ENCODE measurements around the gene DNAJC5G. TPM values are rescaled to one million over a fixed set of nuclear protein-coding genes. Genes with fewer than 3 reads are reported as not detected.
"Not testable (repeated sequence)": the region's sequence is repeated elsewhere in the genome, so short reads cannot be mapped to it uniquely, and the experiment has no call there.

The DNAJC5G gene
- total RNA-seq, 1 donor from 2014 or later = not detected

- Mint-ChIP-seq H3K27ac (peak within 1 kb of the TSS; percentile 63), H3K36me3 (ENCODE audit: low read depth) (no peaks in the 10 kb centered on the region), H3K9me3 (no peaks in the 10 kb centered on the region), H3K27me3 (peaks cover 51% of the 10 kb centered on the region), H3K4me3 (peak within 1 kb of the TSS; percentile 91), H3K4me1 (peaks cover 25% of the 10 kb centered on the region)
- DNase-seq = peak; percentile 93
- intact Hi-C loops (cut with micrococcal nuclease) = loop anchor here (1.0 to 5.0 kb wide), 4 partner anchors 40 to 415 kb away; partner anchors contain the start of genes ATRAID, DPYSL5, MAPRE3 and SLC5A6
These were observed 12.6 kb upstream of the DNAJC5G start, which contains the start of gene SLC30A3 for GRCh38 chr2:27262379-27263286. SLC30A3 (minus strand) TSS chr2:27263047; CDS start chr2:27262906, 141 bp downstream.

DNA sequence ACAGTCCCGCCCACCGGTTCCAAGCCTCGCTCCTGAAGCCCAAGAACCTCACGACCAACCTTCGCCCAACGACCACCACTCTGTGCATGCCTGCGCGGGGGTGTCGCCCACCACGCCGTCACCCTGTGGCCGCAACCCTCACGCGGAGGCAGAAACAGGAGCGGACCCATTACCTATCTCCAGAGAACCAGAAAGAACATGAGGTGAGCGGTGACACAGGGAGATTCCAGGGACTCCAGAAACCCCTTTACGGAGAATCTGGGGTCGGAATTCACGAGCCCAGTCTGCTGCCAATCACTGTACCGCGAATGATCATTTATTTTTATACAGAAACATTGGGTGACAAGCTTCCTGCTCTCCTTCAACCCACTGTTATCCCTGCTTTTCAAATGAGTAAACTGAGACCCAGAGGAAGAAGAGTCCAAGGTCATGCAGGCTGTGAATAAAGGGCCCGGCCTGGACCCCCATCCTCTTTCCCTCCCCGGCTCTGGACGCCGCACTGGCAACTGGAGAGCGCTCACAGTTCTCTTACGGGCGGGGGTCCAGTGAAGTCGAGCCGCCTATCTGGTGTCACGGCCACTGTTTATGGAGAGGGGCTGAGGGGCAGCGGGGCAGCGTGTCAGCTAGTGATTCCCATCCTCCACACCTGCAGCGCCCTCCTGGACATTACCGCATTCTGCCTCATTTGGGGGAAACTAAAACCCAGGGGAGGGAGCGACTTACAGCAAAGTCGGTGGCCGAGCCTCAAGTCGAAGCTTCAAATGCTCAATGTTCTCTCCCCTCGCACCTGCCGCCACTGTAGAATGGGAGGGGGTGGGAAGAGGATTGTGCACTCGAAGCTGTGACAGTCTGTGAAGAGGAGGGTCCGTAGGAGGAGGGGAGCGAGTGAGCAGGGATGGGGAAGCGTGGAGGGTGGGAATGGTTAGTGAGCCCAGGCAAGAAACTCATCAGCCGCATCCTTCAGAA, 11.7 kb upstream of the DNAJC5G start:
- peak; percentile 67 for DNase-seq
- Mint-ChIP-seq H3K27ac (peak overlapping the region; percentile 63), H3K4me1 (peaks cover 25% of the 10 kb centered on the region), H3K4me3 (peak overlapping the region; percentile 91), H3K9me3 (no peaks in the 10 kb centered on the region), H3K27me3 (peaks cover 46% of the 10 kb centered on the region), H3K36me3 (ENCODE audit: low read depth) (no peaks in the 10 kb centered on the region)
- intact Hi-C loops (cut with micrococcal nuclease) = loop anchor here (1.0 to 5.0 kb wide), 5 partner anchors 17 to 416 kb away; partner anchors contain the start of genes ATRAID, DPYSL5, MAPRE3 and SLC5A6

DNA sequence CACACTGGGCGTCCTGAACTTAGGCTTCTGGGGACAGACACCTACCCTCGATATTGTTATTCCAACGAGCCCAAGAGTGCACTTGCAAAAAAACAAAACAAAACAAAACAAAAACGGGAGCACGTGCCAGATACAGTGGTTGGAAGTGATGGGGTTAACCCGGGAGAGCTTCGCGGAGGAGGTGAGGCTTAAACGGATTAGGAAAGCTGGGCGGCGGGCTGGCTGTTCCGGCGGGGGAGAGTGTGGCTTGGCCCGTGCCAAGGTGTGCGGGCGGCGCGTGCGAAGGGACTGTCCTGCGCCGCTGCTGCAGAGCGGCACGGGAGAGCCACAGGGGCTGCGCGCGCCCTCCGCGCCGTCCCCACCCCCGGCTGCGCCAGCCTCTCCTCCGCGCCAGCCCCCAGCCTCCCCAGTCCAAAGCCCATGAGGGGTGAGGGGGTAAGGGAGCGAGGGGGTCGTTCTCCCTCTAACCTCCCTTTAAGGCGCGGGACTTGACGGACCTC, 10.9 kb upstream of the DNAJC5G start:
- peaks cover 25% of the 10 kb centered on the region for H3K4me1 Mint-ChIP-seq
- peak overlapping the region; percentile 32 for H3K27ac Mint-ChIP-seq

GRCh38 chr2:27264753-27265535, 10.3 kb upstream of the DNAJC5G start:
- intact Hi-C loops (cut with micrococcal nuclease) = loop anchor here (2.0 to 5.0 kb wide), 2 partner anchors 16 to 418 kb away; partner anchors contain the start of gene DPYSL5
- H3K27ac Mint-ChIP-seq = no peak overlapping the region

More for the DNA sequence above, 10.9 kb upstream of the DNAJC5G start:
- Mint-ChIP-seq H3K9me3 (no peaks in the 10 kb centered on the region), H3K4me3 (peak overlapping the region; percentile 91), H3K27me3 (peaks cover 43% of the 10 kb centered on the region), H3K36me3 (ENCODE audit: low read depth) (no peaks in the 10 kb centered on the region)
- intact Hi-C loops (cut with micrococcal nuclease) = loop anchor here (2.0 to 5.0 kb wide), 2 partner anchors 16 to 417 kb away; partner anchors contain the start of gene DPYSL5
- peak; percentile 70 for DNase-seq

GRCh38 chr2:27265536-27265870, 9.7 kb upstream of the DNAJC5G start:
- Mint-ChIP-seq H3K36me3 (ENCODE audit: low read depth) (no peaks in the 10 kb centered on the region), H3K27me3 (peaks cover 42% of the 10 kb centered on the region), H3K4me3 (peak overlapping the region; percentile 58), H3K4me1 (peaks cover 25% of the 10 kb centered on the region), H3K9me3 (no peaks in the 10 kb centered on the region), H3K27ac (no peak overlapping the region)
- intact Hi-C loops (cut with micrococcal nuclease) = loop anchor here (2.0 kb wide), 1 partner anchor 15 kb away; no protein-coding TSS in a partner anchor
- DNase-seq = no peak

More at GRCh38 chr2:27264753-27265535, 10.3 kb upstream of the DNAJC5G start:
- H3K4me3 Mint-ChIP-seq = peak overlapping the region; percentile 74
- peaks cover 44% of the 10 kb centered on the region for H3K27me3 Mint-ChIP-seq
- no peaks in the 10 kb centered on the region for H3K36me3 Mint-ChIP-seq (ENCODE audit: low read depth)
- H3K4me1 Mint-ChIP-seq = peaks cover 25% of the 10 kb centered on the region
- DNase-seq = peak; percentile 83
- H3K9me3 Mint-ChIP-seq = no peaks in the 10 kb centered on the region

DNA sequence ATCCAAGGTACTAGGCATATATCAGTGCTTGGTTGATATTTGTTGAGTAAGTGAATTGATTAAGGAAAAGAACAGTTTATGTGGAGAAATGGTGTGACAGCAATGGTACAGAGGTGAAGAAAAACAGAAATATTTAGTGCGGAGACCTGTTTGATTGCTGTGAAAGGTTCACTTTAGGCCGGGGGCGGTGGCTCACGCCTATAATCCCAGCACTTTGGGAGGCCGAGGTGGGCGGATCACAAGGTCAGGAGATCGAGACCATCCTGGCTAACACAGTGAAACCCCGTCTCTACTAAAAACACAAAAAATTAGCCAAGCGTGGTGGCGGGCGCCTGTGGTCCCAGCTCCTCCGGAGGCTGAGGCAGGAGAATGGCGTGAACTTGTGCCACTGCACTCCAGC, 6.9 kb upstream of the DNAJC5G start:
- H3K27ac Mint-ChIP-seq; H3K36me3 Mint-ChIP-seq (ENCODE audit: low read depth); H3K4me3 Mint-ChIP-seq; DNase-seq; H3K9me3 Mint-ChIP-seq; intact Hi-C loops (cut with micrococcal nuclease): not testable (repeated sequence)
- Mint-ChIP-seq H3K27me3 (peaks cover 31% of the 10 kb centered on the region), H3K4me1 (peaks cover 15% of the 10 kb centered on the region)

GRCh38 chr2:27270131-27270530, 5.1 kb upstream of the DNAJC5G start:
- Mint-ChIP-seq H3K27me3 (peaks cover 18% of the 10 kb centered on the region), H3K9me3 (no peaks in the 10 kb centered on the region), H3K36me3 (ENCODE audit: low read depth) (no peaks in the 10 kb centered on the region), H3K4me1 (peaks cover 2% of the 10 kb centered on the region), H3K27ac (no peak overlapping the region), H3K4me3 (no peak overlapping the region)
- DNase-seq = no peak
- intact Hi-C loops (cut with micrococcal nuclease) = no loop called here

DNA sequence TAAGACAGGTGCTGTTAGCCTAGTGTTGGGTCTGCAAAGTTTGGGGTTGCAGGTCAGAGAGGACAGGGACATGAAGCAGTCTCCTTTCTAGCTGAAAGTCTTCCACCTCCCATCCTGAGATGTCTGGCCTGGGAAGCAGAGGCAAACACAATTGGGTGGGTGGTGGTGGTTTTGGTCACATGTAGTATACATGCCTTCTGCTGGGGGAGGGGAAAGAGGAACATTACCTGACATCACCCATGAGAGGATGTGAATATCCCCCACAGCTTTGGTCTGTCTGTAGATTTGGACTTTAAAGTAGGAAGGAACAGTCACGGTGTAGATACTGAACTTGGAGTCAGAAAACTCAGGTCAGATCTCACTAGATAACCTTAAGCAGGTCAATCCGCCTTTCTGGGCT, 4.6 kb upstream of the DNAJC5G start:
- intact Hi-C loops (cut with micrococcal nuclease) = no loop called here
- peaks cover 18% of the 10 kb centered on the region for H3K27me3 Mint-ChIP-seq
- no peak overlapping the region for H3K27ac Mint-ChIP-seq
- H3K36me3 Mint-ChIP-seq (ENCODE audit: low read depth) = no peaks in the 10 kb centered on the region
- no peak for DNase-seq
- no peaks in the 10 kb centered on the region for H3K4me1 Mint-ChIP-seq
- no peak overlapping the region for H3K4me3 Mint-ChIP-seq
- H3K9me3 Mint-ChIP-seq = no peaks in the 10 kb centered on the region

DNA sequence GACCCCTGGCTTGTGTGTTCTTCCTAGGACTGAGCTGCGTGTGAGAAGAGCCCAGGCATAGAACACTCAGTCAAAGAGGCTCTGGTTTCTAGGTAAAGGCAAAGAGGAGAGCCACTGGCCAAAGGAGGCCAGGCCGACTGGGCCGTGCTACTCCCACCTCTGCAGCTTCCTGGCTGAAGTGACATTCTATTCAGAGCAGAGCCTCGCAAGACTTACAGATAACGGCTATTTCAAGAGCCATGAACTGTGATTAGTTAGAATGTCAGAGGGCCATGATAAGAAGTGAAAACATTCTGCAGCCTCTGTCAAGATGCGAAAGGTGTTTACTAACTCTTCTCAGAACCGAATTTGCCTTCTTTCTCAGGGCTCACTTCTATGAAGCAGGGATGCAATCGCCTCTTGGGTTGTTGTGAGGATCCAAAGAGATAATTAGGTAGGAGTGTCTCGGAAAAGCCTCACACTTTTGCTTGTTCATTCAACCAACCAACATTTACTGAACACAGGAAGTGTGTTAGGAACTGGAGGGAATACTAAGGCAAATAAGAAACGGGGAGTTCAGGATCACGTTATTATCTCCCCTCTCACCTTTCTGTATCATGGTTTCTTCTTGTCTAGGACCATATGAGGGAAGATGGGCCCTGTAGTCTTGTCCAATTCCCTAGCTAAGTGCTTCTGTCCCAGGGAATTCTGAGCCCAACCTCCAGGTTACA, 3.4 kb upstream of the DNAJC5G start:
- no peaks in the 10 kb centered on the region for H3K9me3 Mint-ChIP-seq
- no peaks in the 10 kb centered on the region for H3K36me3 Mint-ChIP-seq (ENCODE audit: low read depth)
- no peak overlapping the region for H3K27ac Mint-ChIP-seq
- peaks cover 18% of the 10 kb centered on the region for H3K27me3 Mint-ChIP-seq
- H3K4me1 Mint-ChIP-seq = no peaks in the 10 kb centered on the region
- no peak for DNase-seq
- no peak overlapping the region for H3K4me3 Mint-ChIP-seq
- intact Hi-C loops (cut with micrococcal nuclease) = no loop called here

DNA sequence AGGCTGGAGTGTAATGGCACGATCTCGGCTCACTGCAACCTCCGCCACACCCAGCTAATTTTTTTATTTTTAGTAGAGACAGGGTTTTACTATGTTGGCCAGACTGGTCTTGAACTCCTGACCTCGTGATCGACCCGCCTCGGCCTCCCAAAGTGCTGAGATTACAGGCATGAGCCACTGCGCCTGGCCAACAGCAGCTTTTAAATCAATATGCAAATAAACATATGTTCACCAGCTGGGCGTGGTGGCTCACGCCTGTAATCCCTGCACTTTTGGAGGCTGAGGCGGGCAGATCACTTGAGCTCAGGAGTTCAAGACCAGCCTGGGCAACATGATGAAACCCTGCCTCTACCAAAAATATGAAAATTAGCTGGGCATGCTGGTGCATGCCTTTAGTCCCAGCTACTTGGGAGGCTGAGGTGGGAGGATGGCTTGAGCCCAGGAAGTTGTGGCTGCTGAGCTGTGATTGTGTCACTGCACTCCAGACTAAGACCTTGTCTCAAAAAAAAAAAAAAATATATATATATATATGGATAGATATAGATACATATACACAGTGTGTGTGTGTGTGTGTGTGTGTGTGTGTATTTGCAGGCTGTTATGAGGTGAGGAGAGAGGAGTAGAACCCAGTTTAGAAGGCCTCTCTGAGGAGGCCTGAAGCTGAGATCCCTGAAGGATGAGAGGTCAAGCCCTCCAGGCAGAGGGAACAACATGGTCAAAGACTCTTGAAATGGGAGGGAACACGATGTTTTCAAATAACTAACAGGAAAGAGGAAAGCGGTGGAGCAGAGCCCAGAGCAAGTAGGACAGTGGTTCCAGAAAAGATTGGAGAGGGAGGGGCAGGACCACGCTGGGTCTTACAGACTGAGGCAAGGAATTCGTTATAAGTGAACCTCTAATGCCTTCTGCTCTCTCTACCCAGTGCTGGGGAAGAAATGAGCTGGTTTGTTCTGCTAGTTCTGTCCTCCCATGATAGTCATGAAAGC, 2.4 kb upstream of the DNAJC5G start:
- H3K27ac Mint-ChIP-seq; H3K36me3 Mint-ChIP-seq (ENCODE audit: low read depth); H3K9me3 Mint-ChIP-seq; H3K4me1 Mint-ChIP-seq; intact Hi-C loops (cut with micrococcal nuclease); H3K4me3 Mint-ChIP-seq; DNase-seq: not testable (repeated sequence)
- peaks cover 22% of the 10 kb centered on the region for H3K27me3 Mint-ChIP-seq

GRCh38 chr2:27278010-27278409, 2.8 kb downstream of the DNAJC5G start:
- peaks cover 15% of the 10 kb centered on the region for H3K27me3 Mint-ChIP-seq
- H3K9me3 Mint-ChIP-seq = no peaks in the 10 kb centered on the region
- H3K27ac Mint-ChIP-seq = no peak overlapping the region
- H3K36me3 Mint-ChIP-seq (ENCODE audit: low read depth) = no peaks in the 10 kb centered on the region
- no peak overlapping the region for H3K4me3 Mint-ChIP-seq
- DNase-seq = no peak
- intact Hi-C loops (cut with micrococcal nuclease) = no loop called here
- peaks cover 4% of the 10 kb centered on the region for H3K4me1 Mint-ChIP-seq

All from activated CD4-positive, alpha-beta T cell treated with anti-CD3 and anti-CD28 coated beads, Interleukin-2, amount 10 ng/mL, durations not matched to agents 24 days and 14 days (primary cell).